ELR (cell line): Measurements from ENCODE around the gene IL32.
A peak's percentile ranks its signal among the peaks of the same experiment; 100 is the strongest.

ENCODE experiments used
- DNase-seq: peaks from one replicate; pipeline ENCODE4 v3.0.0-alpha.2; 2015; ENCODE audit warnings: low read depth

IL32 gene

DNA sequence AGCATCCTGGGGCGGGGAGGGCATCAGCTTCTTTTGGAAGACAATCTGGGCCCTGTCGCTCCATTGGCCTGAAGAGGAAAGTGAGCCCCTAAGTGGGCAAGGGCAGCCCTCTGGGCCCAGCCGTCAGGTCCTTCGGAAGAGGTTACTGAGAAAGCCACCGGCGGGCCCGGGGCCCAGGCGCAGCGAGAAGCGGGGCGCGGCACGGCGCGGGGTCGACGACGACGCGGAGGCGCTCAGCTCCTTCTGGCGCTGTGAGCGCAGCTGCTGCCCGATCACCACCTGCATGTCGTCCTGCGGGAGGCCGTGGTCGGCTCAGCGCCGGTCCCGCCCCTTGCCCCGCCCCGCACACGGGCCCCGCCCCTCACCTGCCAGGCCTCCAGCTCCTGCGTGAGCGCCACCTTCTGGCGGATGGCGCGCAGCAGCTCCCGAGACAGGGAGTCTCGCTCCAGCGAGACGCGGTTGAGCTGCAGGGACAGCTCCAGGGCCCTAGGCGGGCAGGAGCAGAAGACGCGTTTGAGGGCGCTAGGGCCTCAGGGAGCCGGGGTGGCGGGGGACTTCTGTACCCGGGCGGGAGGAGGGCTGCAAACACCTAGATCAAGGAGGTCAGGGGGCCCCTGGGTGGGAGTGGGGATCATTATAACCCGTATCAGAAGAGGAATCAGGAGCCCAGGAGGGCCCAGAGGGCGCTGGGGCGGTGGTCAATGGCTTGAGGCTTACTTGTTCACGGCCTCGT is 37.3 kb upstream of the IL32 start:
- peak; percentile 70 for DNase-seq

DNA sequence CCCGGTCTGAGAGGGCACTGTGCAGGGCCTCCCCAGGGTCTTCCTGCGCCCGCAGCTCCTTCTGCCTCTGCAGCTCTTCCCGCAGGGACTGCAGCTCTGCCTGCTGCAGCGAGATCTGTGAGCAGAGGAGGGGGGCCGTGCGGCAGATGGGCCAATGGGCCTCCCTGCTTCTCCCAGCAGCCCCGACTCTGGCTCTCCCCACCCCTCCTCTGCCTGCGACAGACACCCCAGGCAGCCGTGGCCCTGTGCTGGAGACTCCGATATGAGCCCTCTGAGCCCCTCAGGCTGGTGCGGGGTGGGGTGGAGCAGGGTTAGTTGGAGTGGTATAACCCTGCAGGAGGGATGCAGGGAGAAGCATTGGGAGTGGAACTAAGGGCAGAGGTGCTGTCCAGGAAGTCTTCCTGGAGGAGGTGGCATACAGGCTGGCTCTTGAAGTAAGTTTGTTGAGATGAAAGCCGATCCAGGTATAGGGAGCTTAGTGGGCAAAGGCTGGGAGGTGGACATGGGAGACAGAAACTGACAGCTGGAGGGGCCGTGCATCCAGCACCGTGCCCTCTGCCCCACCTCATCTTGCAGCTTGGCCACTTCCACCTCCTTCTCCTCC is 36.6 kb upstream of the IL32 start:
- no peak for DNase-seq

DNA sequence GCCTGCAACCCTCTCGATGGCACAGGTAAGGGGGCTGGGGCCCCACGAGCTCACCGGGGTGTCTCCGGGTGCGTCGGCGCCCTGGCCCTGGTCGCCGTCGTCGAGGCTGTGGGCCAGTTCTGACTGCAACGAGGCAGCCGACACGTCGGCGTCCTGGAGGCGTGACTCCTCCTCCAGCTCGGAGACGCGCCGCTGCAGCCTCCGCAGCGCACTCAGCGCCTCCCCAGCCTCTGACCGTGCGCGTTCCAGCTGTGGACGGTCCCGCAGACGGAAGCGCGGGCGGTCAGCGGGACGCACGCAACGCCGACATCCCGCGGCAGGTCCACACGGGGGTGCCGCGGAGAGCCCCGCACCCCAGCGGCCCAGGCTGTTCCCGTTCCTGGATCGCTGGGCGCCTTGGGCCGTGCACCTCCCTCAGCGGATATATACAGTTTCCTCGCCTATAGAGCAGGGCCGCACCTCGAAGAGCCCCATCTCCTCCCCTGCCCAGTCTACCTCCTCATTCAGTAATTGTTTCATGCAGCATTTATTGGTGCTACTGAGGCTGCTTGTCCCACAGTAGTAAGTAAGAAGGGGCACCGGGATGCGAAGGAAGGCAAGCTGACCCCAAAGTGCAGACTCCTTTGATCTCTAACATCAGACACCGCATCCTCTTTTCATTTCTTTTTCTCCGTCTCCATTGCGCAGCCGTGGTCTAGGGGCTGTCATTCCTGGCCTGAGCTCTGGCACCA is 35.8 kb upstream of the IL32 start:
- DNase-seq, result no peak

DNA sequence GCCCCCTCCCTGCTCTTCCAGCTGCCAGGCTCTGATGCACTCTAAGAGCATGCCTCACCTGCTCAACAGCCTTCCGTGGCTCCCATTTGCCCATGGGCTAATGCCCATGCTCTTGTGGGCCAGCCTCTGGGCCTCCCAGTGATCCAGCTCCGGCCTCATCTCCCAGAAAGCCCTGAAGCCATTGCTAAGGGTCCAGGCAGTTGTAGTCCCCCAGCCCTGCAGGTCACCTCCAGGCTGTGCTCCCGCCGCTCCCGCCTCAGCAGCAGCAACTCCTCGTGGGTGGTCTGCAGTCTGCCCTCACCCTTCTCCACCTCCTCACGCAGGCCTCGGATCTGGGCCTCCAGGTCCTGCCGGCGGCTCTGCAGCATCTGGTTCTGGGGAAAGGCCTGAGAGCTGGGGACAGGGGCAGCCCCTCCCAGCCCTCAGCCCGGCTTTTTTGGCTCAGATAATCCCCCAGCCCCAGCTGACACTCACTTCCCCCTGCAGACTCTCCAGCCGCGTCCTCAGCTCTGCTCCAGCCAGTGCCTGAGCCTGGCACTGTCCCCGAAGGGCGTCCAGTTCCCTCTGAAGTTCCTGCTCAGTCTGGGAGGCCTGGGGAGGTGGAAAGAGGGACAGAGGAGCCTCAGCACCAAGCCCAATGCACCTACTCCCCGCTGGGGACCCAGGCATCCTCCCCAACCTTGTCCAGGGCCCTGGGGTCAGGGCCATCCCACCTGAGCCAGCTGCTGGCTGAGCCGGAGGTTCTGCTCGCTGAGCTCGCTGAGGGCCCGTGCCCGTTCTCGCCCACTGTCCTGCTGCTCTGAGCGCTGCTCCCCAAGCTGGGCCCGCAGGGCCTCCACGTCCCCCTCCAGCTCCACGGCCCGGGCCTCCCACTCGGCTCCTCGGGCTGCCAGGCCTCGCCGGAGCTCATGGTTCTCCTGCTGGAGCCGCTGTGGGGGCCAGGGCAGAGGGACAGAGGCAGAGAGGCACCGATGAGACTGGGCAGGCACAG is 34.9 kb upstream of the IL32 start:
- DNase-seq, result no peak

DNA sequence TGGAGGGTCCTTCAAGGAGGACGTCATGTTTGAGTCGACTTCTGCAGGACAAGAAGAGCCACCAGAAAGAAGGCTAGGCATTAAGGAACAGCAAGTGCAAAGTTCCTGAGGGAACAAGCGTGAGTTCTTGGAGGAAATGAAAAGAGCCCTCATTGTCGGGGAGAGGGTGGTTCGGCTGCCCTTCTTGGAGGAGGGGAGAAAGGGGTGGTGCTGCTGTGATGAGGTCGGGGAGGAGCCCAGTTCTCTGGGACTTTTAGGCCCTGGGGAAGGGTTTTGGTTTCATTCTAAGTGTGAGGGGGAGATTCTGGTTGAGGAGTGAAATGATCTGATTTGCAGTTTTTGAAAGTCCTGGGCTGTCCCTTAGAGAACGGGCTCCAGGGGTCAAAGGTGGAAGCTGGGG is 32.8 kb upstream of the IL32 start:
- DNase-seq, result no peak

DNA sequence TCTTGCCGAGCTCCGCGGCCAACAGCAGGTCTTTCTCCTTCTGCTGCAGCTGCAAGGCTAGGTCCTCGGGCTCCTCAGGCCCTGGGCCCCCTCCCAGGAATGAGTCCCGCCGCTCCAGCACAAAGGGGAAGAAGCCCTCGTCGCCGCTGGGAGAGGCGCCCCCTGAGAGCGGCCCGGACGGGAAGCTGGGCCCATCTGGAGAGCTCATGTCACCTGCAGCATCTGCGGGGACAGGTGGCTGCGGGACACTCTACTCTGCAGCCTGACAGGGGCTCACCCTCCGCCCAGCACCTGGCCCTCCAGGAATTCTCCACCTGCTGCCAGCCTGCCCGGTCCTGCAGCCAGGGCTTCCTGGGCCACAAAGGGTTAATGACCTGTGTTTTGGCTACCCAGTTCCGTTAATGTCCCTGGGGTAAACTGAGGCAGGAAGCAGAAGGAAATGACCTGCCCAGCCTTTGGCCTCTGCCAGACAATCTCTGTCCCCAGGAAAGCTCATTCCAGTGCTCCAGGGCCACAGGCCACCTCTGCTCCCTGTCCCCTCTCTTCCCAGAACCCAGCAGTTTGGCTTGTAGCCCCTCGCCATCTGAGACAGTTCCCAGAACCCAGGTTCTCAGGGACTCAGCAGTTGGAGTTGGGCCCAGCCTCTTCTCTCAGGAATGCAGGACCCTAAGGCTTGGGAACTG is 30.0 kb upstream of the IL32 start:
- no peak for DNase-seq

DNA sequence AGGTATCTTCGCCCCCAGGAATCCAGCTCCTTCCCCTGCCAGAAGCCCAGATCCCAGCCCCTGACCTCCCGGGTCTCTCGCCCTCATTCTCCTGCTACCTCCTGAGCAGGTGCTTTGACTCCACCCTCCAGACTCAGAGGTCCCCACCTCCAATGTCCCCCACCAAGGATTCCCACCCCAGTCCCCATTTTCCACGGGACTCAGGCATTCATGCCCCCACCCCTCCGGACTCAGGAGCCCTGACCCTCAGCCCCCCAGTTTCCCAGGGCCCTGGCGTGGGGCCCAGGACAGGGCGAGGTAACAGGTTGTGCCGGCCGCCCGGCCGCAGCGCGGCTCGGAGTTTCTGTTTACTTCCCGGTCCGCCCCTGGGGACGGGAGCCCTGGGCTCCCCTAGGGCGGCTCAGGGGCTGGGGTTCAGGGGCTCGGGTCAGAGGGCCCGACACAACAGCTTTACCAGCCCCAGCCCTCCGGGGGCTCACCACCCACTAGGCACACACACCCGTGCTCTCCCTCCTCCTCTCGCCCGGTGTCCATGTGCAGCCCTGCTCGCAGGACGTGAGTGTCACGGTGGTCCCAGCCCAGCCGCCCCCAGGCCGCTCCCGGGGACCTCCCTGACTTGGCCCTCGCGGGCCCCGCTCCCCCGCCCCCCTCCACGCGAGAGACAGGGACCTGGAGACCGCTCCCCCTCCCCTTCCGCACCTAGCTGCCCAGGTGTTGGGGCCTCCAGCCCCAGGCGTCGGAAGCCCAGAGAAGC is 29.3 kb upstream of the IL32 start:
- DNase-seq, result no peak

DNA sequence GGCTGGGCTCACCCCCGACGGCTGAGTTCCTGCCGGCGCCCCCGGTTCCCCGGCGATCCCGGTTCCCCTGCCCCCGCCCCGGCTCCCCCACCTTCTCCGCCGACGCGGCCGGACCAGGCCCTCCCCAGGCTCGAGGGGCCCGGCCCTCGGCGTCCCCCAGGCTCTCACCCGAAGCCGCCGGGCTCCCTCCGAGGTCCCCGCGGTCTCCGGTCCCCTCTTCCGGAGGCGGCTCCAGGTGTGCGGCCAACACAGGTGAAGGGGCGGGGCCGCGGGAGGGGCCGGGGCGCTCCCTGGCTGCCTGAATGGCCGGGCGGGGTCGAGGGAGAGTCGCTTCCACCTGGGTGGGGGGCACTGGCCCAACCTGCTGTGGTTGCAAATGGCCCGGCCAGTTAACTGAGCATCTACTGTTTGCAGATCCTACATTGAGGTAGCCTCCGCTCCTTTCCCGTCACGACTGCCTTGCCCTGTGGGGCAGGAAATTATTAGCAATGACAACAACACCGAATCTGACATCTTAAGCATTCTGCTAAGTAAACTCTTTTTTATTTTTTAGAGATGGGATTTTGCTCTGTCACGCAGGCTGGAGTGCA is 28.6 kb upstream of the IL32 start, which contains the start of gene BICDL2:
TSS of gene BICDL2 (minus strand) at position 219 of the 590 bp plus-strand sequence. CDS start 1,448 bp downstream, outside the sequence.
- no peak for DNase-seq

DNA sequence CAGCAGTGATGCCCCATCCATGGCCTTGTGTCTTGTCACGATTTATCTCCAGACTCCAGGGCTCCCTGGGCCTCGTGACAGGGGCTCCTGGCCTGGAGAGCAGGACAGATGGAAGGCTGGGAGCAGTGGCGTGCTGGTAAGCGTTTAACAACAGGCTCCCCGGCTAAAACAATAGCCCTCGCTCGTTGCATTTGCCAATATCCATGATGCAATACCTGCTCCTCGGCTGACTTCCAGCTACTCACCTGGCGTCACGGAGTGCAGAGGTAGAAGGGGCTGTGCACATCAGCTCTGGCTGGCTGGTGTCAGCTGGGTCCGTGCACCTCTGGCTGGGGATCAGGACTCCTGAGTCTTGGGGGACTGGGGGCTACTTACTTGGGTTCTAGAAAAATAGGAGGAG is 27.2 kb upstream of the IL32 start:
- no peak for DNase-seq

DNA sequence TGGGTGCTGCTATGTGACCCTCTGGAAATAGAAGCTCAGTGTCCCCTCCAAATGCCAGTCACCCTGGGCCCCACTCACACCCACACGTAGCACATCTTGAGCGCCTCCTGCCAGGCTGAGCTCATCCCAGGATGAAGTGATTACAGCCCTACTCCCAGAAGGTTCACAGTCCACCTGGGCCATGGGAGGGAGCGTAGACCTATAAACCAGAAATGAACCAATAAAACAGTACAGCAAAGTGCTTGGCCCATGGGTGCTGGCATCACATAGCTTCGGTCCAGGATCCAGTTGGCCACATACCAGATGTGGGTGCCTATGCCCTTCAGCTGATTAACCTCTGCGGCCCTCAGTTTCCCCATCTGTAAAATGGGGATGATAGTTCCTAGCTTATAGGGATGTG is 26.5 kb upstream of the IL32 start:
- no peak for DNase-seq

DNA sequence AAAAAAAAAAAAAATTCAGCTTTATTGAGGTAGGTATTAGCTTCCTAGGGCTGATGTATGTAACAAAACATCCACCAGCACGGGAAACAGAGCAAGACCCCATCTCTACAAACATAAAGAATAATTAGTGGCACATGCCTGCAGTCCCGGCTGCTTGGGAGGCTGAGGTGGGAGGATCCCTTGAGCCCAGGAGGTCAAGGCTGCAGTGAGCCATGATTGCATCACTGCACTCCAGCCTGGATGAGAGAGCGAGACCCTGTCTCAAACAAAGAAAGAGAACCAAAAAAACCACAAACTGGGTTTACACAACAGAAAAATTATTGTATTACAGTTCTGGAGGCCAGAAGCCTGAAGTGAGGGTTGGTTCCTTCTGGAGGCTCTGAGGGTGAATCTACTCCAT is 23.1 kb upstream of the IL32 start:
- DNase-seq, result no peak

DNA sequence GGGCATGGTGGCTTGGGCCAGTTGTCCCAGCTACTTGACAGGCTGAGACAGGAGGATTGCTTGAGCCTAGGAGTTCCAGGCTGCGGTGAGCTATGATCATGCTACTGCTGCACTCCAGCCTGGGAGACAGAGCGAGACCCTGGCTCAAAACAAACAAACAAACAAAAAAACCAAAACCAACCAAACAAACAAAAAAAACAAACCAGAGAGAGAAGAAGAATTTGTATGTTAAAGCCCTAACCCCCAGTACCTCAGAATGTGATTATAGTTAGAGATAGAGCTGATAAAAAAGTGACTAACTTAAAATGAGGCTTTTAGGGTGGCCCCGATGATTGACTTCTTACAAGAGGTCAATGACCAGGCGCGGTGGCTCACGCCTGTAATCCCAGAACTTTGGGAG is 20.7 kb upstream of the IL32 start:
- DNase-seq, result no peak

DNA sequence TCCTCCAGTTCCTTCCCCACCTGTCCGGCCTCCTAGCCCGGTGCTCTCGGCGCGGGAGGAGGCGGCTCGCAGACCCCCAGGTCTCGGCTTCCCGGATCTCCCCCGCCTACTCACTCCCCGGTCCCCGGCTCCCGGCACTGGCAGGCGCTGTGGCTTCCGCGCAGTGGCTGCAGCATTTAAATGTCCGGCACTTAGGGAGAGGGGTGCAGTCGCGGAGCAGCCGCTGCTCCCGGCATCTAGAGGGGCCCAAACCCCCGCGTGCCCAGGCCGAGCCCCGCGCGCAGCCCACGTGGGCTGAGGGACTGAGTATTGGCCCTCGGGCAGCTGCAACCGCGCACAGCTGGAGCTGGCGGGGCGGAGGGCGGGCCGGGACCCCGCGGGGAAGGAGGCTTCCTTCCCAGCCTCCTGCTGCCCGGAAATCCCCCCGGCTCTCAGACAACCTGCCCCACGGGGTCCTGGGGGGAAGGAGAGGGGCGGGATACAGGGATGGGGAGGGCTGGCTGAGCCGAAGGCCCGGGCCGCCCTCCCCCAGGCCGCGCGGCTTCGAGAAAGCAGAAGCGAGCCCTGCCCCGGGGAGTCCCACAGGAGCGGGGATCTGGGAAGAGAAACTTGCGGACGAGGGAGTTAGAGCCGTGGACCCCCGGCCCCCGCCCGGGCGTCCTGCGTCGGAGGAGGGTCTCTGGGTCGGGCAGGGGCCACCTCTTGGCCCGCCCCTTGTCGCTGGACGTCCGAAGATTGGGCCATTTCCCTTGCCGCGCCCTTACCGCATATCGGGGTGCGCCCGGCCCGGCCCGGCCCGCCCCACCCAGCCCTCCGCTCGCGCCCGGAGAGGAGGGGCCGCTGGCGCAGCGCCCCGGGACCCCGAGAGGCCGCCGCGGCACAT is 19.4 kb upstream of the IL32 start, which contains the start of gene MMP25:
TSS of gene MMP25 (plus strand) at position 804 of the 883 bp plus-strand sequence. CDS start 357 bp downstream, outside the sequence.
- no peak for DNase-seq

DNA sequence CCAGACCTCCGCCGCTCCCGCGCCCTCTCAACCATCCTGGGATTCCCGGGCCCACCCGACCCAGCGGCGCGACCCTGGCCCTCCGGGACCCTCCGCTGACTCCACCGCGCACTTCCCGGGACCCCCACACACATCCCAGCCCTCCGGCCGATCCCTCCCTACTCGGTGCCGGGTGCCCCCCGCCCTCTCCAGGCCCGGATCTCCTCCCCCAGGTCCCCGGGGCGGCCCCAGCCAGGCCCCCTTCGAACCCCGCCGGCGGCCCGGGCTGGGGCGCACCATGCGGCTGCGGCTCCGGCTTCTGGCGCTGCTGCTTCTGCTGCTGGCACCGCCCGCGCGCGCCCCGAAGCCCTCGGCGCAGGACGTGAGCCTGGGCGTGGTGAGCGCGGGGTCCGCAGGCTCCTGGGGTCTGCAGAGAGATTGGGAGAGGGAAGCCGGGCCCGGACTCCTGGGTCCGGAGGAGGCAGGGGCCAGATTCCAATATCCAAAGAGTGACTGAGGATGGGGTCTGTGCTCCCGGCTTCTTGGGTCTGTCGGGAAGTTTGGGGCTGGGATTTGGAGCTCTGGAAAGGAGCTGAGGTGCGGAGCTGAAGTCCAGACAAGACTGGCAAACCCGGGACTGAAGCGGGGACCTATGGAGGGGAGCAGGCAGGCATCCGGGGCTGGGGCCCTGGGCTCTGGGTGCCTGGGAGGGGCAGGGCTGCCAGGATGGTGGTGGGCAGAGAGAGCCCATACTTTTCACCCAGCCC is 18.6 kb upstream of the IL32 start:
- no peak for DNase-seq

DNA sequence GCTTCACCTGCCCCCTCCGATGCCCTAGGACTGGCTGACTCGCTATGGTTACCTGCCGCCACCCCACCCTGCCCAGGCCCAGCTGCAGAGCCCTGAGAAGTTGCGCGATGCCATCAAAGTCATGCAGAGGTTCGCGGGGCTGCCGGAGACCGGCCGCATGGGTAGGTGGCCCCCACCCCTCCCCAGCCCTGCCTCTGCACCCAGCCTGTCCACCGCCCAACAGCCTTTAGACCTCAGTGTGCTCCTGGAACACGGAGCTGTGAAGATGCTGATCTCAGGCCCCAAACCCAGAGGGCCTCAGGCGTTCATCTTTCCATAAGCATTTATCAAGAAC is 18.1 kb upstream of the IL32 start:
- no peak for DNase-seq

DNA sequence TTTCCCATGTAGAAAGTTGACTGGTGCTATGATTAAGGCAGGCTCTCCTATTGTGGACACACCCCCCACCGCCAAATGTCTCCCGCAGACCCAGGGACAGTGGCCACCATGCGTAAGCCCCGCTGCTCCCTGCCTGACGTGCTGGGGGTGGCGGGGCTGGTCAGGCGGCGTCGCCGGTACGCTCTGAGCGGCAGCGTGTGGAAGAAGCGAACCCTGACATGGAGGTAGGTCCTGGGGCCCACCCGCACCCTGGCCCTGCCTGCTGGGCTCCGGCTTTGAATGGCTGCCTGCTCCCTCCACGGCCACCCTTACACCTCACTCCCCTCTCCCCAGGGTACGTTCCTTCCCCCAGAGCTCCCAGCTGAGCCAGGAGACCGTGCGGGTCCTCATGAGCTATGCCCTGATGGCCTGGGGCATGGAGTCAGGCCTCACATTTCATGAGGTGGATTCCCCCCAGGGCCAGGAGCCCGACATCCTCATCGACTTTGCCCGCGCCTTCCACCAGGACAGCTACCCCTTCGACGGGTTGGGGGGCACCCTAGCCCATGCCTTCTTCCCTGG is 15.4 kb upstream of the IL32 start:
- DNase-seq, result no peak

DNA sequence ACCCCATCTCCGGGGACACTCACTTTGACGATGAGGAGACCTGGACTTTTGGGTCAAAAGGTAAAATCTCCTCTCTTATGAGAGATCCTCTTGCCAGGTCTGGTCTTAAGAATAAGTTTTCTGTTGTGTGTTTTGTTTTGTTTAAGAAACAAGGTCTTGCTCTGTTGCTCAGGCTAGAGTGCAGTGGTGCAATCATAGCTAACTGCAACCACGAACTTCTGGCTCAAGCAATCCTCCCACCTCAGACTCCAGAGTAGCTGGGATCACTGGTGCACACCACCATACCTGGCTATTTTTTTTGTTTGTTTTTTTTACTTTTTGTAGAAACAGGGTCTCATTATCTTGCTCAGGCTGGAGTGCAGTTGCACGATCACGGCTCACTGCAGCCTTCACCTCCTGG is 15.0 kb upstream of the IL32 start:
- no peak for DNase-seq

DNA sequence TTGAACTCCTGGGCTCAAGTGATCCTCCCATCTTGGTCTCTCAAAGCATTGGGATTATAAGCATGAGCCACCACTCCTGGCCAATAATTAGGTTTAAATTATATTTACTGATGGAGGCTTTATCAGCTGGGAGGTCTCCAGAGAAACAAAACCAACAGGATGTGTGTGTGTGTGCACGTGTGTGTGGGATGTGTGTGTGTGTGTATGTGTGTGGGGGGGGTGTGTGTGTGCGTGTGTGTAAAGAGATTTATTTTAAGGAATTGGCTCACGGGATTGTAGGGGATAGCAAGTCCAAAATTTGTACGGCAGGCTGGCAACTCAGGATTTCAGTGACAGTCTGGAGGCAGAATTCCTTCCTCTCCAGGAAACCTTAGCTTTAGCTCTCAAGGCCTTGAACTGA is 14.4 kb upstream of the IL32 start:
- no peak for DNase-seq
